Sciatic nerve (tissue), 2 donors: ENCODE measurements around the gene MRC2. TPM values are rescaled to one million over a fixed set of nuclear protein-coding genes. Genes with fewer than 3 reads are reported as not detected.
A peak's percentile ranks its signal among the peaks of the same experiment; 100 is the strongest.

Experiments
- ATAC-seq: fragments of 200-7000 bp; cut with Tn5 transposase; one replicate; pipeline ENCODE4 v1.9.1; 2020; ENCODE audit warnings: mild to moderate bottlenecking, moderate library complexity
- DNase-seq: peaks from one replicate; pipeline ENCODE4 v3.0.0-alpha.2; 2020; ENCODE audit warnings: low spot score
- intact Hi-C: fragments of 100-400 bp; cut with DNase I; formaldehyde crosslinking; loops from one replicate; pipeline ENCODE4 v1.14.2; 2022
- total RNA-seq: library from RNA; stranded (reverse); fragmentation: NEBNext Ultra II Directional; extraction: Animal tissue kit (Norgen Biotek cat#: 25700); gene quantifications from one replicate; pipeline ENCODE4 v1.2.1, GENCODE V29; 2021
- donor health status: DM: no; HTN: no; CAD: no.
- donor health status: DM: no; HTN: no; CAD: no.

Gene MRC2
- total RNA-seq, 1 donor from 2014 or later = 111 TPM

- DNase-seq (no peak), ATAC-seq (no peak)
- intact Hi-C loops = loop anchor here (5.0 kb wide), 1 partner anchor 1688 kb away; no protein-coding TSS in a partner anchor
Observed at GRCh38 chr17:62629556-62630364, 2.3 kb downstream of the MRC2 start.

GRCh38 chr17:62630365-62631085, 3.1 kb downstream of the MRC2 start:
- ATAC-seq = no peak
- intact Hi-C loops = loop anchor here (5.0 kb wide), 1 partner anchor 1687 kb away; no protein-coding TSS in a partner anchor
- no peak for DNase-seq

GRCh38 chr17:62631086-62631935, 3.8 kb downstream of the MRC2 start:
- DNase-seq (no peak), ATAC-seq (no peak)
- intact Hi-C loops = loop anchor here (5.0 kb wide), 1 partner anchor 1686 kb away; no protein-coding TSS in a partner anchor

GRCh38 chr17:62631936-62632924, 4.8 kb downstream of the MRC2 start:
- ATAC-seq (no peak), DNase-seq (no peak)
- intact Hi-C loops = loop anchor here (5.0 kb wide), 1 partner anchor 1685 kb away; no protein-coding TSS in a partner anchor

- intact Hi-C loops = no loop called here
- DNase-seq (no peak), ATAC-seq (no peak)
Observed at GRCh38 chr17:62637809-62638208, 10.3 kb downstream of the MRC2 start.

GRCh38 chr17:62641153-62641552, 13.7 kb downstream of the MRC2 start:
- ATAC-seq = no peak
- DNase-seq = no peak
- intact Hi-C loops = no loop called here

DNA sequence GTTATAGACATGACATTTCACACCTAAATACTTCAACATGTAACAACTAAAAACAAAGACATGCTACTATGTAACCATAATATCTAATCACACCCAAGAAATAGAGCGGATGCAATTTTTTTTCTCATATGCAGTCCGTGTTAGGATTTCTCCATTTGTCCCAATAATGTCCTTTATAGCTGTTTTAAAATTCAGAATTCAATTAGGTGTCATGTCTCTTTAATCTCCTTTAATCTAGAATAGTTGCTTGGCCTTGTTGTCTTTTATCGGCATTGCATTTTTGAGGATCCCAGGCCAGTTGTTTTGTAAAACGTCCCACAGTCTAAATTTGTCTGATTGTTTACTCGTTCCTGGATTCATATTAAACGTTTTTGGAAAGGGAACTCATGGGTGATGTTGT, 14.5 kb downstream of the MRC2 start:
- no peak for DNase-seq
- ATAC-seq = no peak
- intact Hi-C loops = no loop called here

DNA sequence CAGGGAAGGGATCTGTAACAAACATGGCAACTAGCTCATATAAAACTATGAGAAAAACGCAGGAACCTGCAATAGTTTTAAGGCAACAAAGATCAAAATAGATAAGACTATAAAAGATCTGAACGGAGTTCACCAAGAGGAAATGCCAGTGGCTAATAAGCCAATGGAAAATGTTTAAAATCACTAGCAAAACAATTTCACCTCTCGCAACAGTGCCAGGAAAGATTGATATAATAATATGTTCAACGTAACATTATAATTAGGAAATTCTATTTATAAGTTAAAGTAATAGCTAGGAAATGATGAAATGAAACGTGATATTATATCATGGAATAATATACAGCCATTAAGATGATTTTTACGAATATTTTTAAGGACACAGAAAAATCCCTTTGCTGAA, 16.0 kb downstream of the MRC2 start:
- intact Hi-C loops = no loop called here
- ATAC-seq = no peak

GRCh38 chr17:62644487-62645173, 17.2 kb downstream of the MRC2 start:
- ATAC-seq = peak; percentile 16
- DNase-seq = no peak
- intact Hi-C loops = no loop called here

More for the DNA sequence above, 16.0 kb downstream of the MRC2 start:
- DNase-seq = no peak

DNA sequence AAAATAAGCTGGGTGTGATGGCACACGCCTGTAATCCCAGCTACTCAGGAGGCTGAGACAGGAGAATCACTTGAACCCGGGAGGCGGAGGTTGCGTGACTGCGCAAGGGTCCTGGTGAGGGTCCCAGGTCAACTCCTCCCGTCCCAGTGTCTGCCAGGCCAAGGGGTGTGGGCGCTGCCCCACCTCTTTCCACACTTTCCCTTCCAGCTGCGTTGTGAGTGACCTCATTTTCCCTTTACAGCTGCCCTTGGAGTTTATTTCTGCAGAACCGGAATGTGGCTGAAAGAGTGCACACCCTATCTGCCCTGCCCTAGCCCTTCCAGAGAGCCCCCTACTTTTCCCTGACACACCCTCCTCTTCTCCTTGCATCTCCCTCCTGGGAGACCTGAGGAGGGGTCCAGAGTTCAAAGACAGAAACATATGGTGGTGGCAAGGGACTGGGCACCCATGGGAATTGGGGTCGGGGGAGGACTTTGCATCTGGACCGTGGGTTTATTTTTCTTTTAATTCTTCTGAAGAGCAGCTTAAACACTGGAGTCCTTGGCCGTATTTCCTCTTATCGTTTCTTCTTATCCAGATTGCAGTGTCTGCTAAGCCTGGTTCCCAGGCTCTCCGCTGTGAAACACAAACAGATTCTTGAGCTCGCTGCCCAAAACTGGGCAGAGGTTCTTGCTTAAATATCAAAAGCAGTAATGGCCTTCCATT, 20.9 kb downstream of the MRC2 start:
- intact Hi-C loops = no loop called here
- no peak for DNase-seq
- peak; percentile 73 for ATAC-seq

- ATAC-seq (no peak), DNase-seq (peak; percentile 55)
- intact Hi-C loops = no loop called here
Observed at GRCh38 chr17:62648956-62649294, 21.5 kb downstream of the MRC2 start.

DNA sequence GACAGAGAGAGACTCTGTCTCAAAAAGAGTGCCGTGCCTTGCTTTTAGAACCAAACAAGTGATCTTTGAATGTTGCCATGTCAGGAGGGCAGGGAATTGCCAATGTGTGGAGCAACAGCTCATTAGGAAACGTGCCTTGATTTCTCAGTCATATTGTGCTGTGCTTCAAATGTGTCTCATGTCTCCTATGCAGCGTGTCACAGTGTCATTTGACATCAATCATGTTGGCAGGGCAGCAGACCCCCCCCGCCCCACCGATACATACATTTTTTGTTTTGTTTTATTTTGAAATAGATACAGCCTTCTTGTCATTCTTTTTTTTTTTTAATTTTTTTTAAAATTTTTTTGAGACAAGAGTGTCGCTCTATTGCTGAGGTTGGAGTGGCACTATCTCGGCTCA, 22.1 kb downstream of the MRC2 start:
- no peak for DNase-seq
- intact Hi-C loops = no loop called here
- no peak for ATAC-seq

DNA sequence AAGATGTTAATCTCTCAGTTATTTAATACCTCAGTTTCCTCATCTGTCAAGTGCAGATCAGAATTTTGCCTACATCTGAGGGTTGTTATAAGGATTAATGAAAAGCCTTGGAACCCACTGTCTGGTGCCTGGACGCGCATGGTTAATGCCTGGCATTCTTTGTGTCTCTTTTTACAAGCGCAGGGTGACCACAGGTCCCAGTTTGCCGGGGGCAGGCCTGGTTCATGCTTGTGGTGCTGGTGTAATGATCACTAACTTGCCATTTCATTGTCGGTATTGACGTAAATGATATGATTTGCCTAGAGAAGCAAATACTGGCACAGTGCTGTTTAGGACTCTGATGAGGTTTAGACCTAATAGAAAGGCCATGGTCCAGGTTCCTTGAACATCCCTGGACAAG, 23.1 kb downstream of the MRC2 start:
- intact Hi-C loops = no loop called here
- no peak for DNase-seq
- no peak for ATAC-seq

- ATAC-seq (peak; percentile 24), DNase-seq (no peak)
- intact Hi-C loops = no loop called here
Observed at GRCh38 chr17:62652251-62653001, 25.0 kb downstream of the MRC2 start.

GRCh38 chr17:62653002-62653825, 25.7 kb downstream of the MRC2 start:
- peak; percentile 60 for ATAC-seq
- DNase-seq = no peak
- intact Hi-C loops = no loop called here
